Stimulated activated CD4-positive, alpha-beta T cell treated with anti-CD3 and anti-CD28 coated beads, TNF-alpha, amount 100 ng/mL, for 24 hours (primary cell): ENCODE measurements around the gene PTGER3.

ENCODE experiments used
- DNase-seq, 3 experiments: peaks; one replicate each; pipeline ENCODE4 v3.0.0-alpha.2; 2020; ENCODE audit warnings: low read depth in 3 of 3

Gene PTGER3

DNA sequence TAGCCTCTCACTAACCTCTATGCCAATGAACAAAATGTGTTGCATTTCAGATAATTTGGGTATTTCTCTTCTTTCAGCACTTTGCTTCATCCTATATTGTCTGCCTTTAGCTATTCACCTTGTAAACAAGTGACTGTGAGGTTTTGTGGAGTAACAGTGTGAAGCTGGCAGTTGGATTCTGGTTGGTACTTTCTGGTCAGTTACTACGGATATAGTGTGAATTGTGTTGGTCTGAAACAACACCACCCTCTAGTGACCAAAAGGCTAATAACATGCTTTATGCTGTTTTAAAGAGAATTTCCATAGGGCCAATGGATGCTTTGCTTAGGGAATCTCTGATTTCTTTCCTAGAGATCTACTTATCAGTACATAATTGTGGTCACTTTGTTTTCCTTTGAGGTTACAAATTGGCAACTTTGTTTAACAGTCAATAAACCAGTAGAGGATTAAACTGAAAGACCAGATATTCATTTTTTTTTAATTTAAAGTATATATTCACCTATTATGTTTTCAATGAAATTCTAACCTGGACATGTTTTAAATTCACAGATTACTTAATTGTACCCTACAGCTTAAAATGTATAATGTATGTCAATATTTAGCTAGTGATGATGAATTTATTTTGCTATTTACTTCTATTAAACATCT, 2.5 kb upstream of the PTGER3 start:
- no peak for DNase-seq

DNA sequence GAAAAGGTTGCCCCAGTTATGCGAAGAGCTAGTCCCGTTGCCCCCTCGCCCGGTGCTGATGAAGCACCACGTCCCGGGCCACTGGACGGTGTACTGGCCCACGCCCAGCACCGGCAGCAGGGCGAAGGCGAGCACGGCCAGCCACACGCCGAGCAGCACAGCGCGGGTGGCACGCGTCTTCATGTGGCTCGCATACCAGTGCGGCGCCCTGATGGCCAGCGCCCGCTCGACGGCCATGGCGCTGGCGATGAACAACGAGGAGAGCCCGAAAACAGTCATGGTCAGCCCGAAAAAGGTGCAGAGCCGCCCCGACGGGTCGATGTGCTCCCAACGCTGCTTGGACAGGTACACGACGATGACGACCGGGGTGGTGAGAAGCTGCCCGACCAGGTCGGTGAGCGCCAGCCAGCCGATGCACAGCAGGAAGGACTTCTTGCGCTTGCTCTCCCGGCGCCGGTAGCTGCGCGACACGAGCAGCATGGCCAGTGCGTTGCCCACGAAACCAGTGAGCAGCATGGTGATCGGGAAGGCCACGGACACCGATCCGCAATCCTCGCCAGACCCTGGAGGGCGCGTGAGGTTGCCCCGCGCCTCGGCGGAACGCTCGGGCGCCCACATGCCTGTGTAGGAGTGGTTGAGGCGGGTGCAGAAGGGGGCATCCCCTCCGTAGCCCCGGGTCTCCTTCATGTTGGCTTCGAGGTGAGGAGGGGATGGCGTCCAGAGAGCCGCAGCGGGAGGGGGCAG, 553 bp downstream of the PTGER3 start:
- DNase-seq = peak in 1 of 3 experiments; percentile 5

DNA sequence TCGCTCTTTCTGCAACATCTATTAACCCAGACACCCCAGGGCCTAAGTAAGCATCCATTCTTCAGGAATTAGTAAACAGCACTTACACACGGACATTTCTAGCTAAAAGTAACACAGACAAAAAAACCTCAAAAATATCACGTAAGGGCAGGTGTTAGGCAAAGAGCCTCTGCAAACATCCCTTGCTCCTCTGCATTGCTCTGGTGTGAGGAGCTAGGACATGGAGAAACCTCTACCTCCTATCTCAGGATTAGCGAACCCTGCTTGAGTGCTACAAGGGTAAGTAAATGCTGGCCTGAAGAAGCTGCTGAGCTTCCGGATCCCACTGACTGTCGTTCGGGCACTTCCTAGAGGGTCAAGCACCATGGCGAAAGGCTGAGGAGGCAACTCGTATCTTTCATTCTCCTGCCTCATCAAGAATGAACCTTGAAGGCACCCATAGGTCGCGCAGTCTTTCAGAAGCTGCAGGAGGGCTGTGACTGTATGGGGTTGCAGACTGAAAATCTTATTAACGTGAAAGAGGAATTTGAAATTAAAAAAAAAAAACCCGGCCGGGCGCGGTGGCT, 2.1 kb downstream of the PTGER3 start:
- DNase-seq = no peak

DNA sequence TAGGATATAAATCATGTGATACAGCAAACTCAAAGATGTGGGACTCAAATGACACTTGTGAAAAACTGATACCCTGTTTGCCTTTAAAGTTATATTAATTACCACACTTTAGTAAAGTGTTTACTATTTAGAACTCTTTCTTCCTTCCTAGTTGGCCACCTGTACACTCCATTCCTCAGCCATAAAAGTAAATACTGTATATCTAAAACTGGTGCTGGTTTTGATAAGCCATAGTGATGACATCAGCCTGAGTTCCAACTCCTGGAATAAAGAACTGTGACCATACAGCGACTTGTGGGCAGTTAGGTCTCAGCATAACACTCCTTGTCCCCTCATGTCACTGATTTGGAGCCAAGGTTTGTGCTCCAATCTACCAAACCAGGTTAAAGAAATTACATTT, 2.8 kb downstream of the PTGER3 start:
- no peak for DNase-seq

DNA sequence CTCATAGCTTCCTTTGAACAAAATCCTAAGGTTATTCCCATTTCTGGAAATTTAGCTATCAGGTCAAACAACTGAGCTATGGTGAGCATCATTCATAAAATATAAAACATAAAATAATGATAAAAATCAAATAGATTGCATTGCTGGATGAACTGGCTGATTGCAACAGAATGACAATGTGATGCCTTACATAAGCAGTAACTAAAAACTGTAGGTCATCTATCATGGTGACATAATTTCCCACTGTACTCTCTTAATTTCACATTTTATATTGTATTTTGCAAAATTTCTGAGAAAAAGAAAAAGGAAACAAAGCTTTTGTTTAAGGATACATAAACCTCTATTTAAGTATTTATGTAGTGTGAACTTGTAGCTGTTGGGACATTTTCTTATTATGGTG, 4.6 kb downstream of the PTGER3 start:
- DNase-seq = no peak

DNA sequence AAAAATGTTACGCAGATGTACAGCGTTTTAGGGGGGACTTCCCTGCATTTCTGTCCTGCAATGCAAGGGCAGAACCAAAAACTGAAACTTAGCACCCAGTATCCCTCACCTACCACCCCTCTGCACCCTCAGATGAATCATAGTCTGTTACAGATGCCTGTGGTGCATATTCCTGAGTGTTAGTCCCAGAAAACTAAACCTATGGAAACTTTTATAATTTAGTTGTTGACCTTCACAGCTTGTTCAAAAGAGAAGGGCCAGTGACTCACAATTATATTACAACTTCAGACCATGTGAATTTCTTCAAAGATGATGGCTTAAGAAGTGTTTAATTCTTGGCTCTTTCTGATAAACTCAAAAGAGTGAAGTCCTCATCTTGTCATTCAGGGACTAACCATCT, 5.8 kb downstream of the PTGER3 start:
- DNase-seq = no peak

DNA sequence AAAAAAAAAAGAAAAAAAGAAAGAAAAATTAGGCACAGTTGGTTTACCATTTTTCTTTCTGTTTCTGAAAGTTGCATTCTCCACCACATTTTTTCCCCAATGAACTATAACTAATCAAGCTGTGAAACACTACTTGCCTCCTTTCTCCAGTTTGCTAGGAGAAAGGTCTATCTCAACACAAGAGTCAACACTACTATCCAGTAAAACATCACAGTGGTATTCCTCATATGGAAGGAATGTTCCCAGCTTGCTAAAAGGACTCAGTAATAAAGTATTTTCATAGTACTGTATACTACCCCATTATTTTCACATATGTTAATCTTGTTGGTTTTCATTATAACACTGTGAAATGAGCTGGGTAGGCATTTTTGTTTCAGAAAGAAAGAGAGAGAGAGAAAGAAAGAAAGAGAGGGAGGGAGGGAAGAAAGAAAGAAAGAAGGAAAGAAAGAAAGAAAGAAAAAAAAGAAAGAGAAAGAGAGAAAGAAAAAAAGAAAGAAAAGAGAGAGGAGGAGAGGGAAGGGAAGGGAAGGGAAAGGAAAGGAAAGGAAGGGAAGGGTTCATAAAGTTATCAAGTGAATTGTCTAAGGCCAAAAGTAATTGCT, 7.9 kb downstream of the PTGER3 start:
- DNase-seq = no peak

DNA sequence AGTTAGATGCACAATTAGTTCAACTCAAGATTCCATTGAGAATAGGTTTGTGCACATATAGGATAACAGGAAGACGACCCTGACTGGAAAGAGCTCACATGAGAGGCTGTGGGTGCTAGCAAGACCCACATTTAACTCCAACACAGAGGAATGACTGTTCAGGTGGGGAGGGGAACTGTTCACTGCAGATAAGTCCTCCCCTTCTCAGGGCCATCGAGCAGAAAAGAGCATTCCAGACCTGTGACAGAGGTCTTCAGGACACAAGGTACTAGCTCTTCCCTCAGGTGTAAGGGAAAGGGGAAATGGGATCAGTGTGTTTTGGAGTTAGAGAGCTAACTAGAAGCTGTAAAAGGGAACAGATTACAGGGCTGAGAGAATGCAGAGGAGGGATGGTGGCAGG, 8.7 kb downstream of the PTGER3 start:
- no peak for DNase-seq

DNA sequence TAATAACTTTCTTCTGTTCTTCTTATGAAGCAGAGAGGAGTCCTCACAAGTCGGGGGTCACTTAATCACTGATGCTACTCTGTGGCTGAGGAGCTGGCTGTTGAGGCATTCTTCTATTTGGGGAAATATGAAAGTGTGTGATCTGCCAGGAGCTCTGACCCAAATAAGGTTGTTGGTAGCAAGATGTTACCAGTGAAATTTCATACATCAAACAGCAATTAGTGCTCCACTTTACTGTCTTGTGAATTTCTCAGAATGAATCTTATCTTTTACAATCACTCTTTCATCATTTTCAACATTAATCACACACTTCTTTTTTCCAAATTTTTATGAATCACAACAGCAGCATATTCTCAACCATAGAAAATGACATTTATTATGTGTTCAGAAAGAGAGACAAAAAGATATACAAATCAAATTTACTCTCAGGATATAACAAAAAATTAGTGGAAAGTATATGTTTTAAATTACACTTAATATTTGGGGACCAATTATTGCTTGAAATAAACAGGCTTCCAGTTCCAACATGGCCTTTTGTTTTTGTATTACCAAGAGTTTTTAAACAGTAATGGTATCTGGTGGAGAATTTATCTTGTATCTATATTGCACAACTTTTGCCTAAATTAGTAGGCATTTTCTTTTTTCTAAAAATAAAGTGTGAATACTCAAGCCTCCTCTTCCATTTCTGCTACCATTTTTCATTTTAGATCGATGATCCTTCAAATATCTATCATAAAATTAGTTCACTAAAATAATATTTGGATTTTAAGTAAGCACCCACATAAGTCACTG, 9.6 kb downstream of the PTGER3 start:
- DNase-seq = no peak

DNA sequence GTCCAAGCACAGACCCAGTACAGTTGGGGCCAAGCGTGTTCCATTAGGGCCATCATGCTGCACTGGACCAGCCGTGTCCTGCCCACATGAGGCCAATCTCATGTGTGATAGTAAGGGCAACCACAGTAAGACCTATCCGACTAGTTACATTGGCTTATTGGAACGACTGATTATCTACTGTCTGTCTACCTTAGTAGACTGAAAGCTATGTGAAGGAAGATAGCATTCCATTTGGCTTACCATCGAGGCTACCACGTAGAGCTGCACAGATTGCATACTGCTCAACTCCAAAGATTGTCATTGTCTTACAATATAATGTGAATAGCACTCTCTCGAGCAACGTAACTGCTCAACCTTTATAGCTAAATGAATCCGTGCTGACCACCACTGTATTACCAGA, 10.6 kb downstream of the PTGER3 start:
- DNase-seq = no peak

DNA sequence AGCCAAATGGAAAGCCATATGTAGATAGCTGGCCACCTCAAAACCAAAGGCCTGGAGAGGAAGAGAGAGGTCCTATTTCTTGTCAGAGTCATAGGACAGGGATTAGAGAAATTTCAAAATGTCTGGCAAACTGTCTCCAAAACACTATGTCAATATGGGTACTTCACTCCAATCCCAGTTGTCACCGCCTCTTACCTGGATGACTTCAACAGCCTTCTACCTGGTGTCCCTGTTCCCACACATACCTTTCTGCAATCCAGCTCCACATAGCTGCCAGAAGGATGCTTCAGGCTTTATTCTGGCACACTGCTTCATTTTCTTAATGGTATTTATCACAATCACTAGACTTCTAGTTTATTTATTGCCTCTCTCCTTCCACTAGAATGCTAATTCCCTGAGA, 14.5 kb downstream of the PTGER3 start:
- DNase-seq = no peak

DNA sequence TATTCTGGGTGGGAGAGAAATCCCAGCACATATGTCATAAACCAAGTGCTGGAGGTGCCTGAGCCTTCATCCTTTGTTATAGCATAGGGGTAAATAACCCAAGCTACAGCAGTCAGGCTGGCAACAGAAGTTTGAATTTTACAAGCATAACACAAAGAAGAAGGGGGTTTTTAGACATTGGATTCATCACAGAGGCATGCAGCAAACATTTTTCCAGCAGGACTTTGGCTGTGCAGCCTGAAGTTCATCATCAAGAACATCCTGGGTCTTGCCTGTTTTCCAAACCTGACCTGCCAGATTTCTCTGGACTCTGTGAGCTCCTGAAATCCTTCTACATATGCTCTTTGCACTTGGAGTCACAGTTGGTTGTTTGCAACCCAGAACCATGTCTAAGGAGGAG, 16.2 kb downstream of the PTGER3 start:
- DNase-seq = no peak

DNA sequence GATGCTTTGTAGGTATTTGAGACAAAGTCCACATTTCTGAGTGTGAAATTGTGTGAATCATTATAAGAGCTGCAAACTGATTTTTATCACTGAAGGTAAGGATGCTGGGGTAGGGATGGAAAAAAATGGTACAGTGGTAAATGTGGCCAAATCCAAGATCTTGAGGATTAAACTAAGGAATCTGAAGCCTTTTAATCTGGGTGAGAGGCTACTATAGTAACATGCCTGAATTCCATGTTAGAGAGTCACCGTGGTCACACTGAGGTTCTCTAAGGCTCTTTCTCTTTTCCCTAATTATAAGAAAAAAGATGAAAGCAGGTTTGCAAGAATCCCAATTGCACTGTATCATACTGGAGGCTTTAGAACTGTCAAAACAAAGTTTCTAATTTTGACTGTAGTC, 17.6 kb downstream of the PTGER3 start:
- no peak for DNase-seq

DNA sequence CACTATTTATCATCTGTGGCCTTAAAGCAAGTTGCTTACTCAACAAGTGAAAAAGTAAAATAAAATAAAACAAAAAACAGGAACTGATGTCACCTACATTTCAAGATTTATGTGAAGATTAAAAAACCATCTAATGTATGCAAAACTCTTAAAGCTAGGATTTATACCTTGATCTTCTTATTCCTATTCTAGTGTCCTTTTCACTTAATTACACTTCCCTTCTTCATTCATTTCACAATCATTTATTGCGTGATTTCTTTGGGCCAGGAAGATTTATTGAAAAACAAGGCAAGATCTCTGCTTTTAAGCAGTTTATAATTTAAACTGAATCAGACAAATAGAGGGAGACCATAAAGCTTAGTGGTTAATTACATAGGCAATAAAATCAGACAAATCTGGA, 18.6 kb downstream of the PTGER3 start:
- no peak for DNase-seq

DNA sequence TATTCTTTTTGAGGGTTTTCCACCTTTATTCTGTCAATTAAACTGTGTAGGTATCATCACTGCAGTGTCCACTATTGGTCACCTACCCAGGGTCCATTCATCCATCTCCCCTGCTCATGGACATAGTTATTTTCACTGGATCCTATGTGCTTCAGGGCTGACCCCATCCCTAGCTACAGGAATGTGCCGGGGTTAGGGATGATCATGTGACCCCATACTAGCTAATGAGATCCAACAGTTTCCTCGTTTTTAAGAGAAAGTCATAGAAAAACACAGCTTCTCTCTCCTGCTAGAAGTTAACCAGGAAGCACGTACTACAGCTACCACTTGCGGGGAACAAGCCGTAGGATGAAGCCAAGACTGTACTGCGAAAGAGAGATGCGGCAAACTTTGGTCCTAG, 19.6 kb downstream of the PTGER3 start:
- no peak for DNase-seq

DNA sequence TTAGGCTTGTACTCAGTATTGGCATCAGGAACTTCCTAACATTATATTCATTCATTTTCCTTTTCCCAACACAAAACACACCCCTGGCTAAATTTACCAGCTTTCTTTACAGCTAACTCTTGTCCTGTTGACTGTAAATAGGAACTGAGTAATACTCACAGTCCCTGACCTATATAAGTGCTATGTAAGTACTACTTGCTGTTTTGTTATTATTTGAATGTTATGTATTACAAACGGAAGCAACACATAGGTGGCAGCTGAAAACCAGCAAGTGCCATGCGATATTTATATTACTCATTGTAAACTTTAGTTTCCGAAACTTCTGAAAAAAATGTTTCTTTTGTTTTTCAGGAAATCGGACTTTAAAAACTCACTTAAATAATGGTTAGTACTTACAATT, 21.5 kb downstream of the PTGER3 start:
- DNase-seq = no peak

DNA sequence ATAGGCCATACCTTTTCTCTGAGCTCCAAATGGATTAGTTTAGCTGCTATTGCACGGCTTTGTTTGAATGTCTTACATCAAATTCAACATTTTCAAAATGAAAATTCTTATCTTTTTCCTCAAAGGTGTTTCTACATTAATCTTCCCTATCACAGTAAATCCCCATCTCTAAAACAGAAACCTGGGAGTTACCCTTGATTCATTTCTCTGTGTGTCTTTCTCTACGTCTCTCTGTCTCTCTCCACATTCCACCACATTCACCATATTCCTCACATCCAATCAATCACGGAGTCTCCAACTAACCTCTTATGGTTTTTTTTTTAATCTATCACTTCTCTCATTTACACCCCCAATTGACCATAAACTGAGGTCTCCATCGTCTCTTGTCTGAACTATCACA, 24.1 kb downstream of the PTGER3 start:
- DNase-seq = no peak

DNA sequence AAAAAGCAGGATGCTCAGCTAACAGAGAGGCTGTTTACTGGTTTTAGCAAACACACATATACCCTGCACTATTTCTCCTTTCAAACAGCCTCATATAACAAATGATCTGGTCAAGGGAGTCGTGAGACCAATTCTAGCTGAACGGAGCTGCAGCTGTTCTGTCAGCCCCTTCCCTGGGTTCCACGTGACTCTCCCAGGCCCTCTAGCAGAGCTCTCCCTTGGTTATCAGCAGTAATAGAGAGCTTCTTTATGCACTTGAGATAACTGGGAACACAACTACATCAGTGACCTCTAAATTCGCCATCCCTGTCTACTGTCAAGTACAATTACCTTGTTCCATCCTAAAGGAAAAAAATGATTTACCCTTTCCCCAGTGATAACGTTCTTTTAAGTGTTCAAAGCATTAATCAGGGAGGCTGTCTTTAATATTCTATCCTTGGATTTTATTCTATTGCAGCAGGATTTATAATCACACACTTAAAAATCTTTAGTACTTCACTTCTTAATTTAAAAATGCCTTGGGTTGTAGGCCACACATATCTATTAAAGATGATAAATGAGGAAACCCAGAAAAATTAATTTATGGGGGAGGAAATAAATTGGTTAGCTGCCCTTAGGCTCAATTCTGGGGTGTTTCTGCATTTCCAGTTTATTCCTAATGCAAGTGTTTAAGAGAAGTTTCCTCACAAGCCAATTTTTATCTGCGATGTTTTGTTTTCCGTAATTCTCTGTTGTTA, 28.2 kb downstream of the PTGER3 start:
- DNase-seq = no peak

DNA sequence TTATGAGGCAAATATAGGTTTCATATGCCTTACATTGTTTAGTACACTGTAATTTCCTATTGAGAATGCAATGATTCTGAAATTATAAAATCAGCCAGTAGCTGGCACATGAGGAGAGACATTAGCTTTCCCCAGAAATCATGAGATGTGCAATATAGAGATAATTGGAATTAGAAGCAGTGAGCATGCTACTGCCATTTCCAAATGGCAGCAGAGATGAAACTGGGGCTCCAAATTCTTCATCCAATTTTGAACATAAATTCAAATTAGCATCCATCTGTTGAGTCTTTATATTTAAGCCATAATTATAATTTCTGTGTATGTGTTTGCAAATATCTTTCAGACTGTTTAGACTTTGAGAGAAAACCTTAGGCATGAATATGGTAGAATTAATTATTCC, 28.8 kb downstream of the PTGER3 start:
- no peak for DNase-seq

DNA sequence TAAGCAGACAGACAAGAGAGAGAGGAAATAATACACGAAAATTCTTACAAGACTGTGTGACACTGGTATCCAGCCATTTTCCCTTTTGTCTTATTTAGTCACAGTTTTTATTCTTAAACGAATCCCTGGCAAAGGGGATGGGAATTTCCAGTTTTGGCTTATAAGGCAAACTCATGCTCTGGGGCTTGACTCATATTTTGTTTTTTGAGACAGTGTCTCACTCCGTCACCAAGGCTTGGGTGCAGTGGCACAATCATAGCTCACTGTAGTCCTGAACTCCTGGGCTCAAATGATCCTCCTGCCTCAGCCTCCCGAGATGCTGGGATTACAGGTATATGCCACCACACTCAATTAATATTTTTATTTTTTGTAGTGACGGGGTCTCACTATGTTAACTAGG, 31.9 kb downstream of the PTGER3 start:
- no peak for DNase-seq

DNA sequence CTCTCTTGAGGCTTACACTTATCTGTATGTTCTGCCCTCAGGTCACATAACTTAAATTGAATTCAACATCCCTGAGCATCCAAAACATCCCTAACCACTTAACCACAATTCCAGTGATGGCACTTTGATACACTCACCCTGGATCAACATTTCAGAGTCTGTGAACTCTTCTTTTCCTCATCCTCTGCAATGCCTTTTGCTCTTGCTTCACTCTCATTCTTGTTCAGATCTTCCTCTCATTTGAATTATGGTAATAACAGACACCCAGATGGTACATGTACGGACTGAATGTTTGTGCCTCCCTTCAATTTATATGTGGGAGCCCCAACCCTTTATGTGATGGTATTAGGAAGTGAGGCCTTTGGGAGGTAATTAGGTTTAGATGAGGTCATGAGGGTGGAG, 33.4 kb downstream of the PTGER3 start:
- no peak for DNase-seq
